Hepatocyte (in vitro differentiated cells): ENCODE measurements around the gene ROCK1.

ENCODE experiments used
- CTCF ChIP-seq: fragments of 200-600 bp; sonication (generic); IDR thresholded peaks from 2 replicates; pipeline ENCODE4 v1.5.1; 2016; ENCODE audit warnings: antibody characterized with exemption, mild to moderate bottlenecking; ENCODE audit not compliant: poor library complexity
- EZH2 ChIP-seq: fragments of 200-600 bp; sonication (generic); IDR thresholded peaks from 2 replicates; pipeline ENCODE4 v1.6.1; 2016; ENCODE audit warnings: antibody characterized with exemption, mild to moderate bottlenecking, borderline replicate concordance
- EZH2phosphoT487 ChIP-seq: fragments of 200-600 bp; sonication (generic); IDR thresholded peaks from one replicate; pipeline ENCODE4 v1.6.1; 2018; ENCODE audit warnings: antibody characterized with exemption, mild to moderate bottlenecking, low read depth, moderate library complexity; ENCODE audit not compliant: unreplicated experiment, severe bottlenecking

DNA sequence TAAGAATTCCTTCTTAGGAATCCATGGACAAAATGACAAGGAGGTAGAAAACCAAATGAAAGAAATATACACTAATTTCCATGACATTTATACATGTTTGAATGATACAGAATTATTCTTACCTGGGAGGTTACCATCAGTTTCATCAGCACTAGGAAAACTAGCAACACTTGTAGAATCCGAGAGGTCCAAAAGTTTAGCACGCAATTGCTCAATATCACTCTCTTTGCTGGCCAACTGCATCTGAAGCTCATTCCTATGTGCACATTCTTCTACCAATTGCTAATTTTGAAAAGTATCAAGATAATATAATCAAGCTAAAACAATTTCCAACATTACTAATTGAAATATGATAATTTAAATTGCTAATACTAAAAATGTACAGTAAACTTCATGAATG, 144.8 kb downstream of the ROCK1 start:
- TF ChIP-seq CTCF, result no peak
- TF ChIP-seq EZH2, result no peak
- TF ChIP-seq EZH2phosphoT487, result no peak
